ENCODE measurements around the gene KLHL26. TPM values are rescaled to one million over a fixed set of nuclear protein-coding genes. Genes with fewer than 3 reads are reported as not detected.

Gene KLHL26
- polyA plus RNA-seq, 1 donor from 2014 or later, result 4.7 TPM

GRCh38 chr19:18647371-18647767 lies 10.5 kb downstream of the KLHL26 start:
- Histone ChIP-seq H3K36me3 (ENCODE audit: insufficient read depth, low read length) (no peaks in the 10 kb centered on the region), H3K79me2 (replicated peaks; ENCODE audit: insufficient read depth, low read length) (no peaks in the 10 kb centered on the region), H4K20me1 (ENCODE audit: insufficient read depth) (no peaks in the 10 kb centered on the region), H3K9me2 (ENCODE audit: insufficient read depth, low read length) (no peaks in the 10 kb centered on the region), H3K9ac (ENCODE audit: low read length) (peak overlapping the region; percentile 51), H3K4me2 (ENCODE audit: low read length) (no peak overlapping the region), H3K9me3 (ENCODE audit: low read length) (no peaks in the 10 kb centered on the region), H3K27ac (ENCODE audit: low read length) (peak overlapping the region; percentile 87), H3K4me3 (ENCODE audit: low read length) (peak overlapping the region; percentile 36), H2AFZ (ENCODE audit: low read depth, low read length) (no peak overlapping the region), H3F3A (ENCODE audit: insufficient read depth, low read length, poor library complexity, severe bottlenecking) (no peaks in the 10 kb centered on the region), H3K27me3 (ENCODE audit: insufficient read depth, low read depth, low read length) (no peaks in the 10 kb centered on the region)
- TF ChIP-seq RAD21 (conservative IDR thresholded peaks at IDR 0.05) (no peak), EP300 (conservative IDR thresholded peaks at IDR 0.05; ENCODE audit: poor library complexity, severe bottlenecking) (no peak), SMC3 (conservative IDR thresholded peaks at IDR 0.05; ENCODE audit: poor library complexity) (no peak), POLR2AphosphoS5 (IDR thresholded peaks at IDR 0.05) (no peak), TAF1 (IDR thresholded peaks at IDR 0.05; ENCODE audit: low read depth) (no peak), MXI1 (conservative IDR thresholded peaks at IDR 0.05; ENCODE audit: poor library complexity, severe bottlenecking) (no peak), EZH2 (IDR thresholded peaks at IDR 0.05; ENCODE audit: borderline replicate concordance, insufficient read depth, low read length, poor library complexity, severe bottlenecking) (no peak)

DNA sequence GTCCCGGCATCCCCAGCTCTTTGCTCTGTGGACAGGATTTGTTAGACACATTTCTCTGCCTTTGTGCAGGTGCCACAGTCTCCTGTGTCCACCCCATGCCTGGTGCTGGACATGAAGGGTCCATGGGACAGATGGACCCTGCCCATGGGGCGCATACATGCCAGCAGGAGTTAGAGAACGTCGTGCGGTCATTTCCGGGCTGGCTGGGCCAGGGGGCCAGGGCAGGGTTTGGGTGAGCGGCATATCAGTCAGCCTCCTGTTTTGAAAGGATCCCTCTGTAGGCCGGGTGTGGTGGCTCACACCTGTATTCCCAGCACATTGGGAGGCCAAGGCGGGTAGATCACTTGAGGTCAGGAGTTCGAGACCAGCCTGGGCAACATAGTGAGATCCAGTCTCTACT lies 11.0 kb downstream of the KLHL26 start:
- Histone ChIP-seq H3K27ac (ENCODE audit: low read length) (peak overlapping the region; percentile 87), H3K27me3 (ENCODE audit: insufficient read depth, low read depth, low read length) (no peaks in the 10 kb centered on the region), H3K36me3 (ENCODE audit: insufficient read depth, low read length) (no peaks in the 10 kb centered on the region), H3K4me2 (ENCODE audit: low read length) (no peak overlapping the region), H3K79me2 (replicated peaks; ENCODE audit: insufficient read depth, low read length) (no peaks in the 10 kb centered on the region), H2AFZ (ENCODE audit: low read depth, low read length) (no peak overlapping the region), H3K9ac (ENCODE audit: low read length) (peak overlapping the region; percentile 51), H3K4me3 (ENCODE audit: low read length) (peak overlapping the region; percentile 36), H3F3A (ENCODE audit: insufficient read depth, low read length, poor library complexity, severe bottlenecking) (no peaks in the 10 kb centered on the region), H3K9me2 (ENCODE audit: insufficient read depth, low read length) (no peaks in the 10 kb centered on the region), H3K9me3 (ENCODE audit: low read length) (no peaks in the 10 kb centered on the region), H4K20me1 (ENCODE audit: insufficient read depth) (no peaks in the 10 kb centered on the region)
- TF ChIP-seq SMC3 (conservative IDR thresholded peaks at IDR 0.05; ENCODE audit: poor library complexity), result no peak
- TF ChIP-seq EP300 (conservative IDR thresholded peaks at IDR 0.05; ENCODE audit: poor library complexity, severe bottlenecking), result no peak
- no peak for TF ChIP-seq POLR2AphosphoS5 (IDR thresholded peaks at IDR 0.05)
- TF ChIP-seq EZH2 (IDR thresholded peaks at IDR 0.05; ENCODE audit: borderline replicate concordance, insufficient read depth, low read length, poor library complexity, severe bottlenecking), result no peak
- TF ChIP-seq, protein P1, sequence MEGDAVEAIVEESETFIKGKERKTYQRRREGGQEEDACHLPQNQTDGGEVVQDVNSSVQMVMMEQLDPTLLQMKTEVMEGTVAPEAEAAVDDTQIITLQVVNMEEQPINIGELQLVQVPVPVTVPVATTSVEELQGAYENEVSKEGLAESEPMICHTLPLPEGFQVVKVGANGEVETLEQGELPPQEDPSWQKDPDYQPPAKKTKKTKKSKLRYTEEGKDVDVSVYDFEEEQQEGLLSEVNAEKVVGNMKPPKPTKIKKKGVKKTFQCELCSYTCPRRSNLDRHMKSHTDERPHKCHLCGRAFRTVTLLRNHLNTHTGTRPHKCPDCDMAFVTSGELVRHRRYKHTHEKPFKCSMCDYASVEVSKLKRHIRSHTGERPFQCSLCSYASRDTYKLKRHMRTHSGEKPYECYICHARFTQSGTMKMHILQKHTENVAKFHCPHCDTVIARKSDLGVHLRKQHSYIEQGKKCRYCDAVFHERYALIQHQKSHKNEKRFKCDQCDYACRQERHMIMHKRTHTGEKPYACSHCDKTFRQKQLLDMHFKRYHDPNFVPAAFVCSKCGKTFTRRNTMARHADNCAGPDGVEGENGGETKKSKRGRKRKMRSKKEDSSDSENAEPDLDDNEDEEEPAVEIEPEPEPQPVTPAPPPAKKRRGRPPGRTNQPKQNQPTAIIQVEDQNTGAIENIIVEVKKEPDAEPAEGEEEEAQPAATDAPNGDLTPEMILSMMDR (IDR thresholded peaks at IDR 0.05; ENCODE audit: poor library complexity, severe bottlenecking), result no peak
- no peak for TF ChIP-seq REST (IDR thresholded peaks at IDR 0.05; ENCODE audit: borderline replicate concordance)
- no peak for TF ChIP-seq MXI1 (conservative IDR thresholded peaks at IDR 0.05; ENCODE audit: poor library complexity, severe bottlenecking)
- no peak for TF ChIP-seq TAF1 (IDR thresholded peaks at IDR 0.05; ENCODE audit: low read depth)
- no peak for TF ChIP-seq RAD21 (conservative IDR thresholded peaks at IDR 0.05)

Measured in neural cell (in vitro differentiated cells).